ENCODE data around the gene DNAJC16. TPM values are rescaled to one million over a fixed set of nuclear protein-coding genes. Genes with fewer than 3 reads are reported as not detected.

The DNAJC16 gene
- total RNA-seq, 2 donors from 2014 or later: 11.2 to 14.5 TPM

DNA sequence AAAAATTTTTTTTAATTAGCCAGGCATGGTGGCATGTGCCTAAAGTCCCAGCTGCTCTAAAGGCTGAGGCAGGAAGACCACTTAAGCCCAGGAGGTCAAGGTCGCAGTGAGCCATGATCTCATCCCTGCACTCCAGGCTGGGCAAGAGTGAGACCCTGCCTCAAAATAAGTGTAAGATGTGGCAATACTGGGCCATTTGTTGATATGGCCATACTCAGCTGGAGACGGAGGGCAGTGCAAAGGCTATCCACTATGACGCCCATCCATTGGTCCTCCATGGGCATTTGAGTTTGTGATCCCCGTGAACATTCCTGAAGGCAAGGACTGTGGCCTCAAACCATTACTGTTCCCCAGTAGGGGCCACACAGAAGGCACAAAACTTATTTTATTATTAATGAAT, 4.1 kb upstream of the DNAJC16 start:
- no peaks in the 10 kb centered on the region for H3K9me3 ChIP-seq
- DNase-seq (ENCODE audit: low spot score): peak; percentile 58
- TF ChIP-seq, protein P1, sequence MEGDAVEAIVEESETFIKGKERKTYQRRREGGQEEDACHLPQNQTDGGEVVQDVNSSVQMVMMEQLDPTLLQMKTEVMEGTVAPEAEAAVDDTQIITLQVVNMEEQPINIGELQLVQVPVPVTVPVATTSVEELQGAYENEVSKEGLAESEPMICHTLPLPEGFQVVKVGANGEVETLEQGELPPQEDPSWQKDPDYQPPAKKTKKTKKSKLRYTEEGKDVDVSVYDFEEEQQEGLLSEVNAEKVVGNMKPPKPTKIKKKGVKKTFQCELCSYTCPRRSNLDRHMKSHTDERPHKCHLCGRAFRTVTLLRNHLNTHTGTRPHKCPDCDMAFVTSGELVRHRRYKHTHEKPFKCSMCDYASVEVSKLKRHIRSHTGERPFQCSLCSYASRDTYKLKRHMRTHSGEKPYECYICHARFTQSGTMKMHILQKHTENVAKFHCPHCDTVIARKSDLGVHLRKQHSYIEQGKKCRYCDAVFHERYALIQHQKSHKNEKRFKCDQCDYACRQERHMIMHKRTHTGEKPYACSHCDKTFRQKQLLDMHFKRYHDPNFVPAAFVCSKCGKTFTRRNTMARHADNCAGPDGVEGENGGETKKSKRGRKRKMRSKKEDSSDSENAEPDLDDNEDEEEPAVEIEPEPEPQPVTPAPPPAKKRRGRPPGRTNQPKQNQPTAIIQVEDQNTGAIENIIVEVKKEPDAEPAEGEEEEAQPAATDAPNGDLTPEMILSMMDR (IDR thresholded peaks at IDR 0.05): no peak
- H3K4me1 ChIP-seq: peaks cover 0 to 25% of the 10 kb centered on the region in 2 donors
- peak overlapping the region in 1 of 2 donors; percentile 99 for H3K27ac ChIP-seq
- H3K4me3 ChIP-seq: no peak overlapping the region
- H3K27me3 ChIP-seq: no peaks in the 10 kb centered on the region
- H3K36me3 ChIP-seq: peaks cover 1% of the 10 kb centered on the region

DNA sequence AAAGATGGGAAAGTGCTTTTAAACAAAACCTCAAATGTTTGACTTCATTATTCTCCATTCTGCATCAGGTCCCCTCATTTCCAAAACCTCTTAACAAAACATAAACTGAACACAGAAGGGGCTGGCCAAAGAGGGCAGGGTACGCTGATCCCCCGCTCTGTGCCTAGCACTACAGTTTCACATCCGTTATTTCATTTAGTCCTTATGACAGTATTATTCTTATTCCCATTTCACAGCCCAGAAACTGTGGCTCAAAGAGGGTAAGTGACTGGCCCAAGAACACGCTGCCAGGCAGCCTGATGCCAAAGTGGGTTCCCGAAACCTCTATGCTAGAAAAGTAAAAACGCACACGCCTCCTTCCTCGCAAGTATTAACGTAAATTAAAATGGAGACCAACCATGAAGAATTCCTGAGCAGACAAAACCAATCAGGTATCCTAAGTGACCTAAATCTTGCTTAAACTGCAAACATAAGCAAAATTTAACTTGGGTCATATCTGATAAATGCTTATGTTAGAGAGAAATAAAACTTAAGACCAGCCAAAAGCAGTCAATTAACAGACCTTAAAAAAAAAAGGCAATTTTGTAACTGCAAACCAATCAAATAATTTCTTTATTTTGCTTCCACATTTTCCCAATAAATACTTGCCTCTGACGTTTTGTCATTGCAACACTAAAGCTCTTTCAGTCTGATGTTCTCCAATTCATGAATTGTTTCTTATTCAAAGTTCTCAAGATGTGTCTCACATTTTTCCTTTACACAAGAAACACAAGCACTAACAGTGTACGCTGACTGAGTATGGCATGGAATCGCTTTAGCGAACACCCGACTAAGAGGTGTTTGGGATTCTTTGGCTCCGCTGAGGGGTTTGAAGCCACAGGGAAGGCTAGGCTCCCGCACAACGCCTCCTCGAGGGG, 3.3 kb upstream of the DNAJC16 start:
- no peaks in the 10 kb centered on the region for H3K36me3 ChIP-seq
- DNase-seq (ENCODE audit: low spot score): peak; percentile 57
- H3K27me3 ChIP-seq: no peaks in the 10 kb centered on the region
- H3K4me3 ChIP-seq: peak overlapping the region; percentile 55 to 95
- H3K27ac ChIP-seq: peak overlapping the region; percentile 92 to 99
- H3K4me1 ChIP-seq: peaks cover 0 to 31% of the 10 kb centered on the region in 2 donors
- TF ChIP-seq, protein P1 (IDR thresholded peaks at IDR 0.05): no peak
- H3K9me3 ChIP-seq: no peaks in the 10 kb centered on the region

DNA sequence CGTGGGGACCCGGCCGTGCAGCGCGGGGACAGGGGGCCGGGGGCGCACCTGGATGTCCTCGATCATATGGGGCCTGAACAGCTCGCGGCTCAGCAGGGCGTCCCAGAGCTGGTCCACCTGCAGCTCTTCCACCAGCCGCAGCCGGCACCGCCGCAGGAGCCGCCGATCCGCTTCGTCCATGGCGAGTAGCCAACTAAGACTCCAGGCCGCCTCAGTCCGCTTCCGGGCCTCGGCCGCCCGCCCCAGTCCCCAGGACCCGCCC, 2.7 kb upstream of the DNAJC16 start, which contains the start of gene CASP9:
TSS of gene CASP9 (minus strand) at position 195 of the 262 bp plus-strand sequence. CDS start at position 180, 15 bp downstream.
- Histone ChIP-seq H3K36me3 (no peaks in the 10 kb centered on the region), H3K9me3 (no peaks in the 10 kb centered on the region), H3K4me1 (peaks cover 0 to 31% of the 10 kb centered on the region in 2 donors), H3K27ac (peak within 1 kb of the TSS; percentile 92 to 99), H3K4me3 (peak within 1 kb of the TSS; percentile 56 to 95), H3K27me3 (no peaks in the 10 kb centered on the region)
- DNase-seq (ENCODE audit: low spot score): no peak
- TF ChIP-seq, protein P1 (IDR thresholded peaks at IDR 0.05): peak in 1 of 2 donors; percentile 8

DNA sequence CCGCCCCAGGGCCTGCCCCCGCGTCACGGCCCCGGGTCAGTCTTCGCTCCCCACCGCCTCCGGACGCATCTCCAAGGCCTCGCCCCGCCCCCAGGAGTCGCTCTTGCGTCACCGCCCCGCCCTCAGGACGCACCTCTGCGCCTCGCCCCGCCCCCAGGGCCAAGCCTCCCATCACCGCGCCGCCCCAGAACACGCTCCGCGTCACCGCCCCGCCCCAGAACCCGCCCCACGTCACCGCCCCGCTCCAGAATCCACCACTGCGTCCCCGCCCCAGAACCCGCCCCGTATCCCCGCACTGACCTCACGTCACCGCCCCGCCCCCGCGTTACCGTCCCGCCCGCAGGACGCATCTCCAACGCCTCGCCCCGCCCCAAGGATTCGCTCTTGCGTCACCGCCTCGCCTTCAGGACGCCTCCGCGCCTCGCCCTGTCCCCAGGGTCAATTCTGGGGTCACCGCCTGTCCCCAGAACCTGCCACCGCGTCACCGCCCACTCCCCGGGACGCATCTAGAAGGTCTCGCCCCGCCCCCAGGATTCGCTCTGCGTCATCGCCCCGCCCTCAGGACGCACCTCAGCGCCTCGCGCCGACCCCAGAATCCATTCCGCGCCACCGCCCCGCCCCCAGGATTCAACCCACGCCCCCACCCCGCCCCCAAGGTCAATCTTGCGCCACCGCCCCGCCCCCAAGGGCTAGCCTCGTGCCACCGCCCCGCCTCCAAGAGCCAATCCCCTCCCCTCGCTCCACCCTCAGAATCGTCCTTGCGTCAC, 2.2 kb upstream of the DNAJC16 start:
- Histone ChIP-seq H3K27me3 (no peaks in the 10 kb centered on the region), H3K4me1 (peaks cover 0 to 31% of the 10 kb centered on the region in 2 donors), H3K27ac (peak overlapping the region; percentile 92 to 99), H3K36me3 (no peaks in the 10 kb centered on the region), H3K4me3 (peak overlapping the region; percentile 56 to 95), H3K9me3 (no peaks in the 10 kb centered on the region)
- DNase-seq (ENCODE audit: low spot score): peak; percentile 99
- TF ChIP-seq, protein P1 (IDR thresholded peaks at IDR 0.05): no peak

DNA sequence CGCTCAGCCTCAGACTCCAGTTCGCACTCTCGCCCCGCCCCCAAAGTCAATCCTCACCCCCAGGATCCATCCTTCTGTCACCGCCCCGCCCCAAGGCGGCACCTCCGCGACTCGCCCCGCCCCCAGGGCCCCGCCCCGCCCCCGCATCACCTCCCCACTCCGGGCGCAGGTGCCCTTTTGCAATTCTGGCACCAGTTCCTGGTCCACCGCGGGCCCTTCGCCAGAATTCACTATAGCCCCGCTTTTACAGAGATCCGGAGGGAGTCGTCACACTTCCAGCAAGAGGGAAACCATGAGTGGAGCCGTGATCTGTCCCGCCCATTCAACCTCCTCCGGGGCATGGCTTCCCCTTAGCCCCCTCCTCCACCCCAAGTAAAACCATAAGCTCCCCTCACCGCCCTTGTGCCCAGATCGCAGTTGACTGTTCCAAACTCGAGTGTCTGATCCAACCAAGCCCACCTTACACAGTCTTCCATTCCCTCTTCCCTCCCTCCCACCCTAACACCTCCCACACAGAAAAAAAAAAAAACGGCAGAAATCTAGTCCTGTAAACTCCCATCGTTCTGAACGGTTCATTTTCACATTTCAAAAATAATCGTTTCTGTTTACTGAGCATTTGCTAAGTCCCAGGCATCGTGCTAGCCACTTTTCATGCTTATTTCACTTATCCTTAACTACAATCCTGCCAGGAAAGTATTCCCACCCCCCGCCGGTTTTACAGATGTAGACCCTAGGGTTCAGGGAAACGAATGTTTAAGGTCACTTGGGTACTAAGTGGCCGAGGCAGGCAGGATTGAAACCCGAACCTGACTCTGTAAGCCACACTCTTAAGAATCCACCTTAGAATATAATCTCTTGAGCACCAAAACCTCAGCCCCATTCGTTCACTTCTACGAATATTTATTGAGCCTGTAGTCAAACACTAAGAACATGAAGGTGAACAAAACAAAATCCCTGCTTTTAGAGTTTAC, 1.3 kb upstream of the DNAJC16 start:
- H3K9me3 ChIP-seq: no peaks in the 10 kb centered on the region
- peak overlapping the region; percentile 56 to 95 for H3K4me3 ChIP-seq
- H3K4me1 ChIP-seq: peaks cover 0 to 31% of the 10 kb centered on the region in 2 donors
- H3K27me3 ChIP-seq: no peaks in the 10 kb centered on the region
- peak; percentile 99 for DNase-seq (ENCODE audit: low spot score)
- peak overlapping the region; percentile 92 to 99 for H3K27ac ChIP-seq
- TF ChIP-seq, protein P1 (IDR thresholded peaks at IDR 0.05): no peak
- no peaks in the 10 kb centered on the region for H3K36me3 ChIP-seq
